NCI-H524 (cell line): ENCODE measurements around the gene RGPD4.
"Not testable (repeated sequence)": the region's sequence is repeated elsewhere in the genome, so short reads cannot be mapped to it uniquely, and the experiment has no call there.

Source experiments
- DNase-seq, 2 experiments: peaks; one replicate each; lab custom pipeline; 2025; lab: John Stamatoyannopoulos, UW

Gene RGPD4

DNA sequence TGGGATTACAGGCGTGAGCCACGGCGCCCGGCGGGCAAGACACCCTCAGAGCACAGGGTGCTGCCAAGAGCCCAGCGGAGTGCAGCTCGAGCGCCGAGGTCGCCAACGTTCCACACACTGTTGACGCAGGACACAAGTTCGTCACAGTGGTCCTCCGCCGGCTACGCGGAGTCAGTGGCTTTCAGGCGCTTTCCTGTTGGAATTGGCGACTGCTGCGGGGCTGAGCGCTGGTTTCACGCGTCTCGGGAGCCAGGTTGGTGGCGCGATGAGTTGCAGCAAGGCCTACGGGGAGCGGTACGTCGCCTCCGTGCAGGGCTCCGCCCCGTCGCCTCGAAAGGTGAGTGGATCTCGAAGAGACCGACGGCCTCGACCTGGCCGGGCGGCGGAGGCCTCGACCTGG lies at the start of gene RGPD4:
Gene RGPD4 (plus strand): TSS at position 144 of the 400 bp plus-strand sequence. CDS start 122 bp downstream, at position 266.
- not testable (repeated sequence) for DNase-seq

- no peak for DNase-seq
Observed at GRCh38 chr2:107777974-107778373, 48.7 kb upstream of the RGPD4 start.

DNA sequence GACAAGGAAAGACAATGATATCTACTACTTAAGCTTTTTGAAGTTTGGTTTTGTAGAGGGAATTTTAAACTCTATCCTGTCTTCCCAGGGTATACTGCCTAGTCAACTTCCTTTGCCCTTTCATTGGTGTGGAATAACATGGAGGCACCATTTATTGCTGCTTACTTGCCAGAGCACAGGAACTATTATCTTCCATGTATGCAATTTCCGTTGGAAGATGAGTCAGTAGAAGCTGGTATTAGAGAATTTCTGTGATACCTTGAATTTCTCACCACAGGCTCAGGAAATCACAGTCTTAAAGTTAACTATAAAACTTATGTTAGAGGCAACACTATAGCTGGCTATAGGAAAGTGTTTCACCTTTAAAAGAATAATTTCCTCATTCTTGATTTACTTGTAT lies 40.9 kb upstream of the RGPD4 start:
- no peak for DNase-seq

GRCh38 chr2:107790837-107791236 lies 35.9 kb upstream of the RGPD4 start:
- no peak for DNase-seq

- DNase-seq: peak in 1 of 2 experiments; percentile 29
Observed at GRCh38 chr2:107801498-107801897, 25.2 kb upstream of the RGPD4 start.

DNA sequence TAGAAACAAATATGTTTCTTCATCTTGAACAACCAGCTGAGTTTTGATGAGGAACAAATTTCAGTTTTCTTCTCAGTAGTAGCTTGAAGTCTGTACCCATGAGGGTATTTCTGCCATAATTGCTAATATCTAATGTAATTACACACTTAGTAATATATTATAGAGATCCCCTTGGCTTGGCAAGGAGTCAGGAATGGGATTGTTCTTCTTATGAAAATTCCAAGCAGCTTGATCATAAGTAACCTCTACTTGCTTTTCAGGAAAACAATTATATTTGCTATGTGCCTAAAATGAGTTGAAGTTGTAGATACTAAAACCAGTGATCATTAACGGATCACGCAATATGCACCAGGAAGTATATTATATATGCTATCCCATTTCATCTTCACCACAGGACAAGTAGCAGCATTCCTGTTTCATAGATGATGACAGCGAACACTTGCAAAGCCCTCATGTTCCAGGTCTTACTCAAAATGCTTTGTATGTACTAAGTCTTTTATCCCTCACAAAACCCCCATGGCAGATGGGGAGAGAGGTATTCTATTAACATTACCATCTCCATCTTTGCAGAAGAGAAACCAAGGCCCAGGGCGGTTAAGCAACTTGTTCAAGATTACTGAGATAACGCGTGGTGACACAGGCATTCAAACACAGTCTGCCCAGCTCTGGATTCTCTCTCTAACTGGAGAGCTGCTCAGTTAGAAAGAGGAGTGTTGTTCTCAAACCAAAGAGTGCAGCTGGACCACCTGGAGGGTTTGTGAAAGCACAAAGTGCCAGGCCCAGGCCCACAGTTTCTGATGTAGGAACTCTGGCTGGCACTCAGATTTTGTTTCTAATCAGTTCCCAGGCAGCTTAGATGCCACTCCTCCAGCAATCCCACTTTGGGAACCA lies 21.8 kb upstream of the RGPD4 start:
- DNase-seq: peak in 1 of 2 experiments; percentile 4

DNA sequence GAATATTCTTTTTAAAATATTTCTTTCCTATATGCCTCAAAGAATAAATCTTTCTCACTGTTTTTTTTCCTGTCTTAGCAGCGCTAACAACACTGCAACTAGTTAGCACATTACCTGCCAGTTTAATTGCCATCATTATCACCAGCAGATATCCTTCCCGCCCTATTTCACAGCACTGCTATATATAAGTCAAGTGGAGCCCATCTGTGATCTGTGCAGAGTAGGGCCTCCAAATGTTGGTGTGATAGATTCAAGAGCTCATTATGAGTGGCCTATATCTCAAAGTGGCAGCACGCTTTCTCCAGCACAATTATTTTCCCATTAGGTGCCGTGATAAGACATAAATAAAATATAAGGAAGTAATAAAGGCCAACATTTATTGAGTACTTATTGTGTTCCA lies 19.8 kb upstream of the RGPD4 start:
- peak; percentile 83 to 91 for DNase-seq

DNA sequence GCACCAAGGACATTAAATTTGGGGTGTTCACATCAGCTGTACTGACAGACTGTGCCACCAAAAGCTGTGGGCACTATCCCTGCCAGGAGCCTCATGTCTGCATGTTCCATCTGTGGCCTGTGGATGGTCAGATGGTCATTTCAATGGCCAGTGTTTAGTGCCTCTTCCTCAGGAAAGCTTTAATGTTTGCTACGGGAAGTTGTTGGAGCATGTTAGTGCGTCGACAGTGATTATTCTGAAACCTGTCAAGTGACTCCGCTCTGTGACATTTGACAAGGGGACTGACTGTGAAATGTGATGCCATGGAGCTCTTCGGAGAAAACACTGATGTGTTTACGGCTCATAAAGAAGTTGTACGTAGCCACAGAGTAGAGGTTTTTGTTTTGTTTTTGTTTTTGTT lies 18.7 kb upstream of the RGPD4 start:
- no peak for DNase-seq

- DNase-seq: no peak
Observed at GRCh38 chr2:107808959-107809358, 17.7 kb upstream of the RGPD4 start.

- DNase-seq: peak; percentile 41 to 68
Observed at GRCh38 chr2:107809835-107810234, 16.9 kb upstream of the RGPD4 start.

DNA sequence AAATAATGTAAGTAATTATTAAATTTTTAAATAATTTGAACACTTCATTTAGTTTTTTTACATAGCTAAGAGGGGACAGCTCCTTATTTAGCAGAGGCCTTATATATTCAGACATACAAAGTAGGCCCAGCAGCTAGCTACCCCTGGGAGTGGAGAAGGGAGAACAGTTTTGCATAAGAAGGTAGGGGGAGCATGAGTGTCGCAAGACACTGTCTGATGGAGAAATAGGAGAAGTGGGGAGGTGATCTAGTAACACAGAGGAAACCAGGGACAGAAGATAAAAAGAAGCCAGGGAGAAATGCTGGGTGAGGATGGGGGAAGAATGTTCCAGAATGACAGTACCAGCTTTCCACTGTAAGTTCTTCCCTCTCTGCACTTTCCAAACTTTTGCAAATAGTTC lies 16.0 kb upstream of the RGPD4 start:
- DNase-seq: peak in 1 of 2 experiments; percentile 51

GRCh38 chr2:107811411-107811810 lies 15.3 kb upstream of the RGPD4 start:
- peak; percentile 54 to 84 for DNase-seq

DNA sequence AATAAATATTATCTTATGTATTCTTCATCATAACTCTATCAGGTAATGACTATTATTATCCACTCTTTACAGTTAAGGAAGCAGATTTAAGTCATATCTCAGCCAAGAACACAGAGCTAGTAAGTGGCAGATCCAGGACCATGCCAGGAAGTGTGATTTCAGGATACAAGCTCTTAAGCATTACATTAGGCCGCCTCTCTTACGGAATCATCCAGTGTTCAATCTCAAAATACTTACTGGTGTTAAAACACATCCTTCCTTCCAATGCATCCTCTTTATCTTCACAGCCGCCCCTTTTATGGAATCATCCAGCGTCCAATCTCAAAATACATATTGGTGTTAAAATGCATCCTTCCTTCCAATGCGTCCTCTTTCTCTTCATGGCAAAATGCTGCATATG lies 14.7 kb upstream of the RGPD4 start:
- DNase-seq: peak in 1 of 2 experiments; percentile 21

DNA sequence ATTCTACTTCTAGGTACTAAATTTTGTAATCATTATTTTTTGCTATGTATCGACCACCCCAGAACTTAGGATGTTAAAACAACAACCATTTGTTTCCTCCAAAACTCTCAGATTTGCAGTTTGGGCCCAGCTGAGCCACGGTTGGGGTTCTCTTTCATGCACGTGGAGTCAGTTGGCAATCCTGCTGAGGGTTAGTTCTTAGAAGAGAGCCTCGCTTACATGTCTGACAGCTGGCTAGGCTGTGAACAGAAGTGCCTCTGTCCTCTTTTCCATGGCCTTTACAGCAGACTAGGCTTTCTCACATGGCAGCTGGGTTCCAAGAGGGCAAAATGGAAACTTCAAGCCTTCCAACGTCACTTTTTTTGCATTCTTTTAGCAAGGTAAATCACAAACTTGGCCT lies 9.3 kb upstream of the RGPD4 start:
- DNase-seq: peak in 1 of 2 experiments; percentile 15

DNA sequence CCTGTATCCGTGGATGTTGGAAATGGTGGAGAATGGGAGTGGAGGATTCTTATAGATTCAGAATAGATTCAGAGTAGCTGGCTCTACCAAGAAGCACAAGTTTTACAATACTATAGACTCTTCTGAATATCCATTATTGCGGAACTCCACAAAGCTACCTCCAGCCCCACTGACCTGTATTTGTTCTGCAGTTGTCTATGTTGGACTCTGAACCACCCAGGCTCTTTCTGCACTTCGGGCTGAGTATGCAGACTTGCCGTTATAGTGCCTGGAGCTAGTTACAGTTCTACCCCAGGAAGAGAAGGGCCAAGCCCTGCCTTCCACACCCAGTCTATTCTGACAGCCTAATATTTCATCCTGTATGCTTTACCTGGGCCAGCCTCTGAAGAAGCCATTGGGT lies 4.4 kb upstream of the RGPD4 start:
- DNase-seq: no peak

- DNase-seq: no peak
Observed at GRCh38 chr2:107824451-107825205, 2.1 kb upstream of the RGPD4 start.

- no peak for DNase-seq
Observed at GRCh38 chr2:107825206-107825563, 1.5 kb upstream of the RGPD4 start.

GRCh38 chr2:107829514-107829913 lies 2.8 kb downstream of the RGPD4 start:
- not testable (repeated sequence) for DNase-seq

GRCh38 chr2:107833152-107833551 lies 6.5 kb downstream of the RGPD4 start:
- not testable (repeated sequence) for DNase-seq

DNA sequence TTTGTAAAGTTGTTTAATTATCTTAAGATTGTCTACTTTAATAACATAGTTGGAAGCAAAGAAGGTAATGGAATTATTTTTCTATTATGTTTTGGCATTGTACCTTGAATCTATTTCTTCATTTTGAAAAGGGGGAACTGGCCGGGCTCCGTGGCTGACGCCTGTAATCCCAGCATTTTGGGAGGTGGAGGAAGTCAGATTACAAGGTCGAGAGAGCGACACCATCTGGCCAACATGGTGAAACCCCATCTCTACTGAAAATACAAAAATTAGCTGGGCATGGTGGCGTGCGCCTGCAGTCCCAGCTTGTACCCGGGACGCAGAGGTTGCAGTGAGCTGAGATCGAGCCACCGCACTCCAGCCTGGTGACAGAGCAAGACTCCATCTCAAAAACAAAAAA lies 6.9 kb downstream of the RGPD4 start:
- peak; percentile 0 to 28 for DNase-seq

- peak in 1 of 2 experiments; percentile 12 for DNase-seq
Observed at GRCh38 chr2:107916121-107916520, 89.4 kb downstream of the RGPD4 start.

GRCh38 chr2:107916696-107917370 lies 90.1 kb downstream of the RGPD4 start:
- not testable (repeated sequence) for DNase-seq
